Stimulated activated CD4-positive, alpha-beta T cell treated with anti-CD3 and anti-CD28 coated beads, Interleukin-1b, Interleukin-23, amount 100 ng/mL, for 24 hours (primary cell): Measurements from ENCODE around the gene CYP27A1.

Experiments
- DNase-seq, 4 experiments: peaks; one replicate each; pipeline ENCODE4 v3.0.0-alpha.2; 2020; ENCODE audit warnings: low read depth in 4 of 4, low spot score in 1 of 4

The CYP27A1 gene

DNA sequence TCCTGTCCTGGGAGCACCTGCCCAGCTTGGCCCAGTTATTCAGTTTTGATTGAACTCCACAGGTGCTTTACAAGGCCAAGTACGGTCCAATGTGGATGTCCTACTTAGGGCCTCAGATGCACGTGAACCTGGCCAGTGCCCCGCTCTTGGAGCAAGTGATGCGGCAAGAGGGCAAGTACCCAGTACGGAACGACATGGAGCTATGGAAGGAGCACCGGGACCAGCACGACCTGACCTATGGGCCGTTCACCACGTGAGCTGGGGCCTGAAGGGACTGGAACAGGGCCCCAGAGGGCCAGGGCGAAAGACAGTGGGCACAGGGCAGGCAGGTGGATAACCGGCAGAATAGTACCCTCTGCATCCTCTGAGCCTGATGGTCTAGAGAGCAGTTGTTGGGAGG, 27.6 kb downstream of the CYP27A1 start:
- no peak for DNase-seq

DNA sequence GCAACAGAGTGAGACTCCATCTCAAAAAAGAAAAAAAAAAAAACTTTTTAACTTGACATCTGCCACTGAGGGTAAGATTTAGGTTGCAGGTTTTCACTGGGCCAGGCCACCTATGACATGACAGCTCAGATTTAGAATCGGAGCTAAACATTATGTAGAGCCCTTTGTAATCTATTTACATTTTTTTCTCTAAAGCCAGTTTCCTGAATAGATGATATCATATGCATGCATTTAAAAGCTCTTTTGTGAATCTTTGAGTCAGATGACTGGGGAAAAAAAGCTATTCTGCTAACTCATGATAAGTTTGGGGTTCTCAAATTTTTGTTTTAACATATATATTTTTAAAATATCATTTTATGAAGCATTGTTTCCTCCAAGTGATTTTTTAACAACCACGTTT, 28.3 kb downstream of the CYP27A1 start:
- no peak for DNase-seq

DNA sequence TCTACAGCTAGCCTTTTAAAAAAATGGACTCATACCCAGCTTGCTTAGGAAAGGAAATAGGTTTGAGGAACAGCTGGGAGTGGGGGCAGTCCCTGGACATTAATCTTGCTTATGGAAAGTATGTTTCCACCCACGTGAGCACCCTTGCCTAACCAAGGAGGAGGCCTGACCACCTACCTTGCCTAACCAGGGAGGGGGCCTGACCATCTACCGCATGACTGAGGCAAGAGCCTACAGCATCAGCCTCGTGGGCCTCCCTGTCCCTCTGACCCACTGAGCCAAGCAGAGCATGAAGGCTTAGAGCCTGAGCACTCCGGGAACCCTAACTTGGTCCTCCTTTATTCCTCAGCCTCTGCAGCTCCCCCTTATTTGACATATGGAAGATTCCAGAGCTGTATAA, 29.4 kb downstream of the CYP27A1 start:
- no peak for DNase-seq

DNA sequence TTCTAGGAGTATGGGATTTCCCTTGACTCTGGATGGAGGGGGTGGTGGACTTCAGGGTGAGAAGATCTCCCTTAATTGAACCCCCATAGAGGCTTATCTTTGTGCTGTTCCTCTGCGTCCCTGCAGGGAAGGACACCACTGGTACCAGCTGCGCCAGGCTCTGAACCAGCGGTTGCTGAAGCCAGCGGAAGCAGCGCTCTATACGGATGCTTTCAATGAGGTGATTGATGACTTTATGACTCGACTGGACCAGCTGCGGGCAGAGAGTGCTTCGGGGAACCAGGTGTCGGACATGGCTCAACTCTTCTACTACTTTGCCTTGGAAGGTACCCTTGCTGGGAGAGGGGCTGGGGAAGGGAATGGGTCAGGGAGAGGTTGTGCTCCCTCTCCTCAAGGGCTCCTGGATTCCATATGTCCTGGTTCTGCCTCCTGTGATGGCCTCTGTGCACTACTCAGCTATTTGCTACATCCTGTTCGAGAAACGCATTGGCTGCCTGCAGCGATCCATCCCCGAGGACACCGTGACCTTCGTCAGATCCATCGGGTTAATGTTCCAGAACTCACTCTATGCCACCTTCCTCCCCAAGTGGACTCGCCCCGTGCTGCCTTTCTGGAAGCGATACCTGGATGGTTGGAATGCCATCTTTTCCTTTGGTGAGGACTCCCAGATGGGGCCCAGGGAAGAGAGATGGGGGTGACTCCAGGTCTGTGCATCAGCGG, 30.3 kb downstream of the CYP27A1 start:
- DNase-seq, result no peak

DNA sequence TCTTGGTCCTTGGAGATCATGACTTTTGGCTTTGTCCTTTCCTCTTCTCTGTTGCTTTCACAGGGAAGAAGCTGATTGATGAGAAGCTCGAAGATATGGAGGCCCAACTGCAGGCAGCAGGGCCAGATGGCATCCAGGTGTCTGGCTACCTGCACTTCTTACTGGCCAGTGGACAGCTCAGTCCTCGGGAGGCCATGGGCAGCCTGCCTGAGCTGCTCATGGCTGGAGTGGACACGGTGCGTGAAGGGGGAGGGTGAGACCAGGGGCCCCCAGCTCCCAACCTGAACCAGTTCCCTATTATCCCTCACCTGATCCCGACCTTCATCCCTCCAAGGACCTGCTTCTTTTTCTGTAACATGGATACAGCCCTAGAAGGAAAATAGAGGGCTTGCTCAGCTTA, 30.9 kb downstream of the CYP27A1 start:
- DNase-seq, result no peak

DNA sequence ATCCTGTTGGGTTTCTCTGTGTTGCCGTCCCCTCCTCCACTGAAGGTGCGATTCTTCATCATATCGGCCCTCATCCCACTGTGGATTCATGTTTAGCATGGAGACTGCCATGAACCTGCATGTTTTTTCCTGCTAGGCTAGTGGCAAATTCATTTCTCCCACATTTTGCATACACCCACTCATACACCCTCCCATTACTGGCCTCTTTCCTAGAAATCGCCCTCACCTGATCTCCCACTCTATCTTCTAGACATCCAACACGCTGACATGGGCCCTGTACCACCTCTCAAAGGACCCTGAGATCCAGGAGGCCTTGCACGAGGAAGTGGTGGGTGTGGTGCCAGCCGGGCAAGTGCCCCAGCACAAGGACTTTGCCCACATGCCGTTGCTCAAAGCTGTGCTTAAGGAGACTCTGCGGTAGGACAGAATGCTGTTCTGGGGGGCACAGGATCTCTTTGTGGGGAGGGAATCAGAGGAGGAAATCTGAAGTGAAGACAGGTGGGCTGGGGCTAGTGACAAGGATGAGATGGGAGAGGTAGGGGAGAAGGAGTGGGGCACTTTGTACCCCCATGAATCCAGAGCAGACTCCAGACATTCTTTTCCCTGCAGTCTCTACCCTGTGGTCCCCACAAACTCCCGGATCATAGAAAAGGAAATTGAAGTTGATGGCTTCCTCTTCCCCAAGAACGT, 32.0 kb downstream of the CYP27A1 start:
- DNase-seq, result no peak

DNA sequence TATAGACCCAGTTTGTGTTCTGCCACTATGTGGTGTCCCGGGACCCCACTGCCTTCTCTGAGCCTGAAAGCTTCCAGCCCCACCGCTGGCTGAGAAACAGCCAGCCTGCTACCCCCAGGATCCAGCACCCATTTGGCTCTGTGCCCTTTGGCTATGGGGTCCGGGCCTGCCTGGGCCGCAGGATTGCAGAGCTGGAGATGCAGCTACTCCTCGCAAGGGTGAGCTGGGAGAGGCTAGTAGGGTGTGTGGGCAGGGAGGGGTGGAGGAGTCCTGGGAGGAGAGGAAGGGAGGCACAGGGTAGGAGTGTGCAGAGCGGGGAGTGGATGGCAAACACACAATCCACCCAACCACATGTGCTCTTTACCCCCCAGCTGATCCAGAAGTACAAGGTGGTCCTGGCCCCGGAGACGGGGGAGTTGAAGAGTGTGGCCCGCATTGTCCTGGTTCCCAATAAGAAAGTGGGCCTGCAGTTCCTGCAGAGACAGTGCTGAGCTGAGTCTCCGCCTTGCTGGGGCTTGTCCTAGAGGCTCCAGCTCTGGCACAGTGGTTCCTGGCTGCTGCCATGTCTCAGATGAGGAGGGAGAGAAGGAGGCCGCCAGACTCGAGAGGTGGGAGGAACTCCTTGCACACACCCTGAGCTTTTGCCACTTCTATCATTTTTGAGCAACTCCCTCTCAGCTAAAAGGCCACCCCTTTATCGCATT, 32.7 kb downstream of the CYP27A1 start:
- no peak for DNase-seq

DNA sequence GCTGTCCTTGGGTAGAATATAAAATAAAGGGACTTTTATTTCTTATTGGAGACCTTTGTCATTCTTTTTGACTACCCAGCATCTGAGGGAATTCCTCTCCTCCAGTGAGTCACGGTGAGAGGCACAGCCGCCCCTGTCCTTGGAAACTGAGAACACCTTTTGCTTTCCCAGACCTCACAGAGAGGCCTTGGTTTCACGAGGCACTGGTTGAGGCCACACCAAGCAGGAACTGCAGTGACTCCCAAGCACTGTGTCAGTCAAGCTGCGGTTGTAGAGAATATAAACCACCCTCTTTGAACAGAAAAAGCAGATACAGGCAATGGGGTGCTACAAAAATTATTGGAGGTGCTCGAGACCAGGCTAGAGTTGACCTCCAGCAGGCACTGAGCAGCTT, 33.3 kb downstream of the CYP27A1 start:
- no peak for DNase-seq

DNA sequence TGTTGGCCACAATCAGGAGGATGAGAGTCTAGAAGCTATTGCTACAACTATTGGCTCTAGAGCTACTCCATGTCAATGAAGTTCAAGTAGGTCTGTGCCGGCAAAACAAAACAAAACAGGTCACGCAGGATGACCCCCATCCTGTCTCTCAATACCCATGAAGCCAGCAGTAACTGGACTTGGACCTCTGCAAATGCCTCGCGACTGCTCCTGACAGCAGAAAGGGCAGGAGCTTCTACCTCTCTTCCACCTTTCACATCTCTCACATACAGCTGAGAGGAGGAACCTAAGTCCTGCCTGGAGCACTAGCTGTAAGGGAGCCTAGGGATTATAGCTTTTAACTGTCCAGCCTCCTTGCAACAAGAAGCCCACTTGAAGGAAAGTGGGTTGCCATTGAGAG, 33.7 kb downstream of the CYP27A1 start:
- no peak for DNase-seq

DNA sequence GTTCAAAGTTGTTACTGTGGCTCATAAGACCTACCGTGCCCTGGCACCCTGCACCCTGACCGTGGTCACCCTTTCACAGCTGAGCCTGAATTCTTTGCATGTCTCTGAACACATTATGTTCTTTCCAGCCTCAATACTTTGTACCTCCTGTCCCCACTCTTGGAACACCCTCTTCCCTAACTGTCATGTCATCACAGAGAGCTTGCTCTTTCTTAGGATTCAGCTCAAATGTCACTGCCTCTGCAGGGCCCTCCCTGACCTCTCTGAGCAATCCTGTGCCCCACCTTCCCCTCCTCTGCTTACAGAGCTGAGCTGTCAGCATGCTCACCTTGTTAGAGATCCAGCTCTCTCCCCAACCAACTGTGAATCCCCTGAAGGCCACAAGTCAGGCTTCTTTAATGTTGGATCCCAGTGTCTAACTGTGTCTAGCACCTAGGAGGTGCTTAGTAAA, 34.6 kb downstream of the CYP27A1 start:
- DNase-seq, result no peak

DNA sequence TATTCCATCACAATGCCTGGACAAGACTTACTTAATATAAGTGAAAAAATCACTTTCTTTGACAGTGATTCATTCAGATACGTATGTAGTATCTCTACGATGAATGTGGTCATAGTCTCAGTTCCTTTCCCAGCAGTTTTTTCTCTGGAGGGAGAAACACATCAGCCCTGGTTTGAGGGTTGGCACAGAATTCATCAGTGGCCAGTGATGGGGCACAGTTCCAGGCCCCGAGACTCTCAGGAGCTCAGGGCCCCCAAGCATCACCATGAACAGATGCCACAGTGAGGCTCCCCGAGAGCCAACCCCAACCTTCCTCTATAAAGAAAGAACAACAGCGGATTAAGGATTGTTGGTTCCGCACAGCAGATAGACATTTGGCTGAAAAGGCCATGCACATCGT, 37.1 kb downstream of the CYP27A1 start:
- DNase-seq, result no peak

DNA sequence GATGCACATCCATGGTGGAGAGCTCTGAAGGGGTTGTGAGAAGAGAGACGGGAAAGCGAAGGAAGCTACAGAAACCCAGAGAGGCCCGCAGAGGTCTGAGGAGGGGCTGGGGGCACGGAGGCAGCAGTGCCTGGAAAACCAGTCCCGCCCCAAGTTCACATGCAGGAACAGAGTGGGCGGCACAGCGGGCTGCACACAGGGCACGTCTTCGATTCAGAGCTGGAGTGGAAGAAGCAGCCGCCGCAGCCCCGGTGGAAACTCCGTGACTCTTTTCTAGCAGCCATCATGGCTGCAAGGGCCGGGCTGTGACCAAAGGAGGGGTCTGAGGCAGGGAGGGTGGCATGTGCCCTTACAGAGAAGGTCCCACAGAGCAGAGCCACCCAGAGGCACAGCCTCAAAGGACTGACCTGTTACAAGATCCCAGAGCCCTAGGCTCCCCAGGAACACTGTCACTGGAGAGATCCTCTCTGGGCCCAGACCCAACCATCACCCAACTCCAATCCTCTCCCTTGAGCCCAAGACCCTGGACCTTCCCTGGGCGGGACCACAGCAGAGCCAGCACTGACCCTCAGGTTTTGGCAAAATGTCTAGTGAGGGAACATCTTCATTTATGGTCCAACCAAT, 38.9 kb downstream of the CYP27A1 start:
- DNase-seq, result no peak

DNA sequence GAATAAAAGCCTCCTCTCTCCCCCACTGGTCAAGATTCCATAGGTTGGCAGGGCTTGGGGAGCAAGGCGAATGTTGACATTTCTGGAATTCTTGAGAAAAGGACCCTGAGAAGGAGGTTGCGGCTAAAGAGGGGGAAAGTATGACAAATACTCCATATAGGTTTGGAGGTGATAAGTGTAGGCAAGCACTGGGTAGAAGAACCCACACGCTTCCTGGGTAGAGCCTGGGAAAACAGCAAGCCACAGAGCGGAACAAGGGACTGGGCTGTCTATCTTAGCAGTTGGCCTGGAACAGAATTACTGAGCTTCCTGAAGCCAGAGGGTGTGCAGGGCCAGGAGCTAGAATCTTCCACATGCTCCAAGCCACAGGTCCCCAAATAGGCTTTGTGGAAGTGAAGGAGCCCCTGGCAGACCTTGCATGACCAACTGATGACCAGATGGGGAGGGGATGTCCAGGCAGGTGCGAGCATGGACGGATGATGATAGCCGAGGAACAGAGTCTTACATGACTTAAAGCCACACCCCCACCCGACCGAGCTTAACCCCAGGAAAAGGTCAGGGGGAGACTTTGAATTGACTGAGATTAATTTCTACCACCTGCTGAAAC, 39.8 kb downstream of the CYP27A1 start:
- no peak for DNase-seq

DNA sequence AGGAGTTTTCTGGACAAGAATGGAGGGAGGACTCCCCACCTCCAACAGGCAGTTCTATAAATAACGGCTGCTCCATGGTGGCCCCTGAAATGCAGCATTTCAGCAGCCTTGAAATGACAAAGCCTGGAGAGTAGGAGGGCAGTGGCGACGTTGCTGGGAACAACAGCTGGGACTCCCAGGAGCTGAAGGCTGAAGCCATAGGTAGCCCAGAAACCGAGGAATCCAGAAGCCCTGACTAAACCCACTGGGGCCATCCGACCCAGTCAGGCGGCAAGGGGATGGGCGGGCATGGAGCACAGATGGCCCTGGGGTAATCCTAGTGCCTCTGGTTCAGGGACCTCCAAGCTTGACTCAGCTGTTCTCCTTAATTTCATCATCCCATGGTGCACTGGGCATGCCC, 40.7 kb downstream of the CYP27A1 start:
- DNase-seq, result no peak

DNA sequence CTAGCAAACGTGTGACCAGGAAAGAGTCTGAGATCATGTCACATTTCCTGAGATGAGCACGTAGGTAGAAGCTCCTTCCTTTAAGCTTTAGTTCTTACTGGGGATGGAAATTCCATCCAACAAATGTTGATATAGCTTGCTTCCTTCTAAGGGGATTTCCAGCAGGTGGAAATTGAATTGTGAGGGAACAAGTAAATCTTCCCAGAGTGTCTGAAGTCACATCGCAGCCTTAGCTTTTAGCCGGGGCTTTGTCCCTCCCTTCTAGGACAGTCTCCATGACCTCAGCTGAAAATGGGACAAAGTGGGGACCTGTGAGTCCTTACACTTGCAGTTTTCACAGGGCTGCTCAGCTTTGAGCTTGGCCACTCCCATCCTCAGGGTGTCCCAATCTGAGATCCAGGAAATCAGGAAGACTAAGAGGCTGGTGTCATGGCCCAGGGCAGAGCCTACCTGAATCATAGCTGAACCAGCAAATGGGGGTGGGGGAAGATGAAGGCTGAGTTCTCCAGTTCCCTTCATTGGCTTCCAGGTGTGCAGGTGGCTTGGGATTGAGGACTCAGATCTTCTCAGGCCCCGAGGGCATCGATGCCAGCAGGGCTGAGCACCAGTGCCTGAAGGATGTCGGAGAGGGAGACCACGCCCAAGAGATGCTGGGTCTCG, 41.4 kb downstream of the CYP27A1 start:
- no peak for DNase-seq

DNA sequence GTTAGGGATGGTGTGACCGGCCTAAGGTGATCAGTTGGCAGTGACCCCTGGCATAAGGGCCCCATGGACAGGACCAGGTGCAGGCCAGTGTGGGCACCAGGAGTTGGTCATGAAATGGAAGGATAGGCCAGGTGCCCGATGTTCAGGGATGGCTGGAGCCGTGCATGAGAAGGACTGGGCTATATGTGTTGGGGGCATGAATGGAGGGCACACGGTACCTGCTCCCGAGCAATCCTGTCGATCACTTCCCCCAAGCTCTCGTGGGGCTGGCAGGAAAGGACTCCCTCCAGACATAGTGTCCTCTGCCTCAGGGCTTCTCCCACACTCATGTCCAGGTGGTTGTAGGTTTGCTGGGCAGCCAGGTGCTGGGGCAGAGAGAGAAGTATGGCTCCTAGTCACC, 42.1 kb downstream of the CYP27A1 start:
- no peak for DNase-seq

DNA sequence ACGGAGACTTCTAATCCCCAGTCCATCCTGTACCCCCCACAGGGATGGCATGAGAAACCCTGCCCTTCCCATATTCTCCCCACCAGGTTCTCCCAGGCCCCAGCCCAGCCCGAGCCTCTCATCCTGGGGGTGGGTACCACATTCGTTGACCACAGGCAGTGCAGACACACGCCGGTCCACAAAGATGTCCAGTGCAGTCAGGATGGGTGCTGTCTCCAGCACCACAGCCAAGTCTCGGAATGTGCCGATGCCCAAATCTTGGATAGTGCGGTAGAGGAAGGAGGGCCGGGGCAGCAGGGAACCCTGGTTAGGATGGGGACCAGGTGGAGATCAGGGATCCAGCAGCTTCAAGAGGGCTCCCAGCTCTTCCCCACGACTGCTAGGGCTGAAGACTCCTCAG, 44.8 kb downstream of the CYP27A1 start:
- DNase-seq, result no peak

DNA sequence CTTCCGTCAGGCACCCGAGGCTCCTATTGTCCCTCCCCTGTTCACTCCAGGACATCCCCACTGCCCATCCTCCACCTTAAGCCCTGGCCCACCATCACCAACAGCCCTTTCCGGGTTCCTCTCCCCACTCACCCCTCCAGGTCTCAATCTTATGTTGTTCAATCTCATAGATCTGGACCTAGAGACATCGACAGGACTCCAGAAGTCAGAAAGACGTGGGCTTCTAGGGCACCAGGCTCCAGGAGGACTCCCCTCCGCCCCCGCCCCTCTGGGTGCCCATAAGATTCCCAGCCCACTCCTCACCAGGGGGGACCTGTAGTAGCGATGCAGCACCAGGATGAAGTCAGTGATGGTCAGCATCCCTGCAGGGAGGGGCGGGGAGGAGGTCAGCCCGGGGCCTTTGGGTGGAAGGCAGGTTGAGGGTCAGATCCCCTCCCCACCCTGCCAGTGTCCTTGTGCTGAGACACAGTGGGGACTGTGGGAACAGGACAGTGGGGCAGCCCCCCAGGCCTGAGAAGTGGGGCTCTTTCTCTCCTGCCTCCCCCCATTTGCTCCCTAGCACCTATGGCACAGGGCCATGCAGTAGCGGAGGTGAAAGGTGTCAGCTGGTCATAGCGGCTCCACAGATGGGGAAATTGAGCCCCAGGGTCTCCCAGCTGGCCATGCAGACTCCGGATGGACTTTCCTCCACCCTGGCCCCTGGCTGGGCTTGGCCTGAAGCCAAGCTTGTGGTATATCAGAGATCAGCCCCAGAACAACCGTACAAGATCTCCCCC, 45.9 kb downstream of the CYP27A1 start:
- DNase-seq, result no peak

DNA sequence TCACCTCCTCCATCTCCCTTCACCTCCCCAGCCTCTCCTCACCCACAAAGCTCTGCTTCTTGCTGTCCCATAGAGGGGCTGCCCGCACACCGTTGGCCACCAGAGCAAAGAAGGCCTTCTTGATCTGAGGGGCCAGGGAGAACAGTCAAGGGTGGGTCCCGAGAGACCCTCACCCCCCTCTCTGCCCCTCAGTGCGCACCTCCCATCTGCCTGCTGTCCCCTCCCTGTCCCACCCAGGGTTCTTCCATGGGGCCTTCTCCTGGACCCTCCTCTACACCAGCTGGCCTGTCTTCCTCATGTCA, 46.5 kb downstream of the CYP27A1 start:
- no peak for DNase-seq

DNA sequence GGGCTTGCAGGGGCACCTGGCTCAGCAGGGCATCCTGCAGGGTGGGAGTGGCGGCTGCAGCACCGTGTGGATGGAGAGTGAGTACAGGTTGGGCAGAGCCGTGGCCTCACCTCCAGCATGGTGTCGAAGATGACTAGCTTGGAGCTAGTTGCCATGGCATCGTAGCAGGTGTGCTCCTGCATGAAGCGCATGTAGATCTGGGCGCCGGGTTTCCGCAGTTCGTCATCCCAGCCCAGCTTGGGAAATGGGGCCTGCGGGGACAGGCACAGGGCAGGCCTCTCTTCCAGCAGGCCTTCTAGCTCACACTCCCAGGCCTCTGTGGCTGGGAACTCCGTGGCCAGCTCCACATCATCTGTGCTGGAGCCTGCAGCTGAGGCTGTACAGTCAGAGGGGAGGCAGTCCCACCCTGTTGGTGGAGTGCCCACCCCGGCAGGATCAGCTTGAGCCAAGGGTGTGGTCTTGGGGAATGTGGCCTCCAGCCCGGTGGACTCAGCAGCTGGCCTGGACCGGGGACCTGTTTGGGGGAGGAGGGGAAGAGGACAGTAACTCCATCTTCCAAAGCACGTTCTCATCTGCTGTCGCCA, 48.0 kb downstream of the CYP27A1 start:
- no peak for DNase-seq
